ENCODE results near the gene HLA-DMB.
A peak's percentile ranks its signal among the peaks of the same experiment; 100 is the strongest.

The HLA-DMB gene

DNA sequence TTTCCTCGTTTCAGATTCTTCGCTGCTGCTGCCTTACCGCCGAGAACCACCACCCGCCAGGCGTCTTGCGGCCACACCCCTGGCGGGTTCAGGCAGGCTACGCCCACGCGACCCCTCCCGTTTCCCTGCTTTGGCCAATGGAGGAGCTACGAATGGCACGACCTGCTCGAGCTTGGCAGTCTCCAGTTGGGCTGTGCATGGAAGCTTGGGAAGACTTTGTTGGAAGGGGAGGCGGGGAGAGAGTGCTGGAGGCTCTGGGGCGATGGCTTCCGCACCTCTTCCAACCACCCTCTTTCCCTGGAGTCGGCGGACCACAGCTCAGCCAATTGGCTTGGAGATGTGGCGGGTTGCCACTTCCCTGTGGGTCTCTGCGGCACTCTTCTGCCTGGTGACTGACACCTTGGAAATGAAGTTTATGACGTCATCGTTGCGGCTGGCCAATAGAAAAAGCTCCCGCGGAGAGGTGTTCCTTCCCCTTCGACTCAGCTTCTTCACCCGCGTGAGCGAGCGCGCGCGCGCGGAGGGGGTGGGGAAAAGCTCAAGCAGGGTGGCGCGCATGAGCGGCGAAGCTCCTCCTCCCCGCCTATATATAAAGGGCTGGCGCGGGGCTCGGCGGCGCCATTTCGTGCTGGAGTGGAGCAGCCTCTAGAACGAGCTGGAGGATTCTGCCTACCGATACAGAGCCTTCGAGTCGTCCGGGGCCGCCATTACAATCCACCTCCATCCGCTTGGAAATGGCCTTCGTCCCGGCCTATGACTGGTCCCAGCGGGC is 30.9 kb upstream of the HLA-DMB start:
- DNase-seq: peak; percentile 99

GRCh38 chr6:32971242-32971580 is 30.4 kb upstream of the HLA-DMB start:
- no peak for DNase-seq

- peak; percentile 91 for DNase-seq
These were observed 29.8 kb upstream of the HLA-DMB start for GRCh38 chr6:32970413-32971241.

DNA sequence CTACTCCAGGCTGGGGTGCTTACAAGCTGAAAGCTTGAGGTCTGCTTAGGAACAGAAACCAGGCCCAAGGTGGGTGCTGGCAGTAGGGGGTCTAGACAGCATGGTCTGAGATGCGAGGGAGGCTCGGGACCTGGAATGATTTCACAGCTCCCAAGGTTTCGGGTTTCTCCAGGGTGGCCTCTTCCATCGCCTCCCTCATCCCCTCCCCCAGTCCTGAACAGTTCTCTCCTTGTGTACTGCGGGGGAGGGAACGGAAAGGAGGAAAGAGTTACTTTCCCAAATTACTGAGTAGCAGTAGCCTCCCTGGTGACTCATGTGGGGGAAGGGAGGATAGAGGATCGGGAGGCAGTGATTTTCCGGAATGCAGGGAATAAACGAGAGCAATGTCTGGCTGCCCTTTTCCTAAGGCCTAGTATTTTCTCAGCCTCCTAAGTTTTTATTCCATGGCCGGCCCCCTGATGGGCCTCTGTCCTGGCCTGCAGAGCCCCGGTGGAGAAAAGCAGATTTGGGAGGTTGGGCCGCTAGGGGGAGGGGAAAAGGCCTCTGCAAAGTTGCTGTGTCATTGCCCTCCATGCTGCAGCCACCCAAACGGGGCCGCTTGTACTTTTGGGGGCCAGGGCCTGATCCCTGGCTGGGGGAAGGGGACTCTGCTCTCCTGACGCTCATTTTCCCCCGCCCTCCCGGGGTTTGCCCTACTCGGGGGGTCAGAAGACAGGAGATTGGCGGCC is 29.0 kb upstream of the HLA-DMB start:
- peak; percentile 84 for DNase-seq

DNA sequence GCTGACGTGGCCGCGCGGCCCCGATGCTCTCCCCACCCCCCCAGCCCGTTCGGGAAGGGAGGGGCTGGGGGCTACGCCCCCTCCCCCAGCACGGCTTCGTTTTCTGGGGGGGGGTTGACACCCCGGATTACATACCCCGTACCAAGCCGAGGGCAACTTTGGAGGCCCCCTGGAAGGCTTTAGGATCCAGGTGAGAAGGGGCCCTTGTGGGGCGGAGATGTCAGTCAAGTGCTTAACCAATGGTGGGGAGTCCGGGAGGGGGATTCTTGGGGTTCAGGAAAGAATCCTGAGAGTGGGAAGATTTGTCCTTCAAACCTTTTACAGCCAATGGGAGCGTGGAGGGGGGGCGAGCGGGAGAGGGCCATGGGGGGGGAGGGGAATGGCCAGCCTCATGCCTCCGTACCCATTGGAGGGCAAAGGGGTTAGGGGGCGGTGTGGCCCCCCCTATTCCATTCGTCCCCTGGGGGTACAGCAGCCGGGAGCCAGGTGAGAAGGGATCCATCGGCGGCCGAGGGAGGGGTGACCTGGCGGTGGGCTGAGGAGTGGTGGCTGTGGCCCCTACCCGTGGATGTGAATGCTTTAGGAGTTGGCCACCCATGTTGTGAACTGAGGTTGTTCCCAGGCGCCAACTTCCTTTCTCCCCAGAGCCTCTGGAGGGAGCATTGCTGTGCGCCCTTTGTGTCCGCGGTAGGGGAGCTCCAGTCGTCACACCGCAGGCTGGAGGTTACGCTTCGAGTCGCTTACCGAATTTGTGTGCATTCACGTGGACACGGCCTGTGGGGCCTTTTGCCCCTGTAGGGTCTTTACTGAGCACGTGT is 28.2 kb upstream of the HLA-DMB start:
- DNase-seq: peak; percentile 75

DNA sequence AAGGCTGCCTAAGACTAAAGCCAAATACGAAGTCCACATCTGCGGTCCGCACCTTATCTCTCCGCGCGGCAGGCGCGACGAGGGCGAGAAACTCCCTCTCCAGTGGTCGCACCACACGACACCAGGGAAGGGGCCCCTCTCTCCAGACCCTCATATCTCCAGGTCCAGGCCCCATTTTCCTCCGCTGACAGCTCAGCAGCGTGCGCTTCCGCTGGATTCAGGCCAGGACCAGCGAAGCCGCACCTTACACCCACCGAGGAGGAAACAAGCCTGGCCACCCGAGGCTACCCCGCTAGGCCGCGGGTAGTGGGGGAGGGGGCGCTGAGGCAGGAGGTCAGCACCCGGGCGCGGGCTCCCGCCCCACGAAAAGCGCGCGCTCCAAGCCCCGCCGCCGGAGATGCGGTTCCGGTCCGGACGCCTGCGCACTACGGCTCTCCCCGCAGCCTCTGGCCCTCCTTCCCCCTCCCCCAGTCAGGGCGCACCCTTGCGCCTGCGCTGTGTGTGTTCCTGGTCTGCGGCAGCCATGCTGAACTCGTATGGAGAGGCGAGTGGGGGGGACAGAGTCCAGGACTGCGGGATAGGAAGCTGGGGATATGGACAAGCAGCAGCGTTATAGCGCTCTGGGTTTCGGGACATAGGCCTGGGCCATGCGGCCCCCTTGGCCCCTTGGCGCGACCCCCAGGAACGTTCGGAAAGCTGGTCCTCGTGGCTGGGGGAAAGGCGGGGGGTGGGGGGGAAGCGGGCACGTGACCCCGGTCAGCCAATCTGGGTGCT is 27.5 kb upstream of the HLA-DMB start, which contains the start of gene BRD2:
BRD2 (plus strand) TSS at position 502 of the 774 bp plus-strand sequence. CDS start 4,305 bp downstream, outside the sequence.
- DNase-seq: peak; percentile 97

DNA sequence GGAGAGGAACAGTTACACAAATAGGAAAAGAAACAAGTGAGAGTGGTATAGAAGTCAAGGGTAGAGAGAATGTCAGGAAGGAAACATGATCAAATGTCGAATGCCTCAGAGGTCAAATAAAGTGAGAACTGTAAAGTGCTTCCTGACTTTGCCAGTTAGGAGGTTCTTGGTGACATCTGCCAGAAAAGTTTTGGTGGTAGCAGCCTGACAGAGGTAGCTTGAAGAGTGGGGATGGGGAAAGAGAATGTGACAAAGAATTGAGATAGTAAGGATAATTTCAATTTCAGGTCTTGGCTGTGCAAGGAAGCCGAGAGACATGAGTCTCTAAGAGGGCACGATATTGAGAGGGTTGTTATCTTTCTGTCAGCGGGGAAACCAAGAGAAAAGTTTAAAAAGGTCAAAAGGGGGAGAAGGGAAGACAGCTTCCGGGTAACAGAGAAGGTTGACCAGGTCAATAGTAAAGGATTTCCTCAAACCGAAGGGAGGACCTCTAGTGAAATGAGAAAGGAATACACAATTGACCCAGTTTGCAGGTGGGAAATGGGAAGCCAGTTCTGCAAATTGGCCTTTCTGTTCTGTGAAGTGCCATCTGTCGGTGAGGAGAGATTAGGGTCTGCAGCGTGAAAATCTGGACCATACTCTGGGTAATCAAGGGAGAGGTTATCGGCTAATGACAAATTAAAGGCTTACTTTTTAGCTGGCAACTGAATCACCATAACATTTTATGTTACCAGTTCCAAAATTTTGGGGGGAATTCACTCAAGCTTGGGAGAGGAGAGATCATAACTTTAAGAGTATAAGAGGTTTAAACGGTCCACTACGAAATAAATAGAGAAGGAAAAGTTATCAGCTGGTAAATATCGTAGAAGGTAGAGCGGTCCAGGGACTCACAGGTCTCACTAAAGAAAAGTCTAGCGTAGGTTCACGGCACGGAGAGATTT is 26.6 kb upstream of the HLA-DMB start:
- peak; percentile 45 for DNase-seq

- no peak for DNase-seq
These were observed 23.9 kb upstream of the HLA-DMB start for GRCh38 chr6:32964776-32965175.

GRCh38 chr6:32963866-32964265 is 23.0 kb upstream of the HLA-DMB start:
- DNase-seq: no peak

- no peak for DNase-seq
These were observed 21.5 kb upstream of the HLA-DMB start for GRCh38 chr6:32962213-32962826.

GRCh38 chr6:32960563-32960962 is 19.7 kb upstream of the HLA-DMB start:
- DNase-seq: no peak

GRCh38 chr6:32956176-32956575 is 15.3 kb upstream of the HLA-DMB start:
- no peak for DNase-seq

GRCh38 chr6:32954986-32955802 is 14.4 kb upstream of the HLA-DMB start:
- DNase-seq: peak; percentile 38

DNA sequence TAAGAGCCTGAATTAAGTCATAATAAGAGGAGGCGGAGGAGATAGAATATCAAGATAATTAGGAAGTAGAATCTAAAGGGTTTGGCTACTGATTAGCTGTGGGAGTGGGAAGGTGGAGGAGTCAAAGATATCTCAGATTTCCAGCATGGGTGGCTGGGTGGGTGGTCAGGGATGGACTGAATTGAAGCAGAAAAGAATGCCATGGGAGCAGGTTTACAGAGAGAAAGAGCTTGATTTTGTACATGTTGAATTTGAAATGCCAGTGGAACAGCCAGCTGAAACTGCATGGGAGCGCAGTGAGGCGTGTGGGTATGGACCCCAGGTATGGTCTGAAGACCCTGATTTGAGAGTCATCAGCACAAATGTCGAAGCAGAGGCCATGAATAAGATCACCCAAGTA is 13.4 kb upstream of the HLA-DMB start:
- DNase-seq: no peak

DNA sequence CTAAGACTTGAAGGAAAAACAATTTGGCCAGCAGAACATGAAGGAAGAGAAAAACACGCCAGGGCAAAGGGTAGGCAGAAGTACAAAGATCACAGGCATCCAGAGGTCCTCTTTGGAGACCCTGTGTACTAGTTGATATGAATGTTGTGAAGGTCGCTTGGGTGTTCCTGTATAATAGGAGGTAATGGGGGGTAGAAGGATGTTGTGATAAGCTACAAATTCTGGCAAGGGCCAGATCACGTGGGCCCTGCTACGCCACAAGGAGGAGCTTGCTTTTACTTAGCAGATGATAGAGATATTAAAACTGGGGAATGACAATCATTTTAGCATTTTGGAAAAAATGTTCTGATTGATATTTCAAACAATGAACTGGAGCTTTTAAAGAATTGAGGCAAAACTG is 12.9 kb upstream of the HLA-DMB start:
- DNase-seq: no peak

GRCh38 chr6:32952817-32953739 is 12.2 kb upstream of the HLA-DMB start, which contains the start of gene HLA-DMA:
Gene HLA-DMA, minus strand, starts transcription at chr6:32953097. Its CDS starts 61 bp downstream, at chr6:32953036.
- peak; percentile 75 for DNase-seq

- no peak for DNase-seq
These were observed 9.6 kb upstream of the HLA-DMB start for GRCh38 chr6:32950449-32950848.

- DNase-seq: no peak
These were observed 9.2 kb upstream of the HLA-DMB start for GRCh38 chr6:32950010-32950409.

All from stimulated activated CD4-positive, alpha-beta T cell treated with anti-CD3 and anti-CD28 coated beads, Interleukin-4, amount 100 ng/mL, for 24 hours (primary cell).